NCI-H2227 (cell line): ENCODE measurements around the gene SMARCD2.

Experiments used
- DNase-seq: peaks from one replicate; lab custom pipeline; 2025; ENCODE audit not compliant: unreplicated experiment; lab: John Stamatoyannopoulos, UW

The SMARCD2 gene

GRCh38 chr17:63833026-63833740 lies 9.3 kb downstream of the SMARCD2 start:
- no peak for DNase-seq

GRCh38 chr17:63832455-63832854 lies 10.0 kb downstream of the SMARCD2 start:
- DNase-seq: no peak

GRCh38 chr17:63832014-63832413 lies 10.5 kb downstream of the SMARCD2 start:
- no peak for DNase-seq

GRCh38 chr17:63831505-63831904 lies 11.0 kb downstream of the SMARCD2 start:
- no peak for DNase-seq

GRCh38 chr17:63830904-63831491 lies 11.5 kb downstream of the SMARCD2 start:
- DNase-seq: no peak

GRCh38 chr17:63830278-63830677 lies 12.2 kb downstream of the SMARCD2 start:
- DNase-seq: no peak

- DNase-seq: no peak
Measured at GRCh38 chr17:63828936-63829335, 13.5 kb downstream of the SMARCD2 start.

GRCh38 chr17:63827801-63828221 lies 14.7 kb downstream of the SMARCD2 start:
- no peak for DNase-seq

GRCh38 chr17:63827002-63827800 lies 15.3 kb downstream of the SMARCD2 start, which contains the start of the genes FTSJ3 and PSMC5:
Gene FTSJ3, minus strand, starts transcription at chr17:63827663. Its CDS starts 761 bp downstream, at chr17:63826902.
Gene PSMC5, plus strand, starts transcription at chr17:63827431. Its CDS starts 60 bp downstream, at chr17:63827491.
- peak; percentile 95 for DNase-seq

GRCh38 chr17:63826468-63827001 lies 15.9 kb downstream of the SMARCD2 start:
- DNase-seq: peak; percentile 63

GRCh38 chr17:63824362-63824761 lies 18.1 kb downstream of the SMARCD2 start:
- no peak for DNase-seq

- DNase-seq: no peak
Measured at GRCh38 chr17:63823659-63824331, 18.7 kb downstream of the SMARCD2 start.

- DNase-seq: no peak
Measured at GRCh38 chr17:63822537-63822936, 19.9 kb downstream of the SMARCD2 start.

GRCh38 chr17:63821804-63822203 lies 20.7 kb downstream of the SMARCD2 start:
- DNase-seq: no peak

- no peak for DNase-seq
Measured at GRCh38 chr17:63820963-63821561, 21.4 kb downstream of the SMARCD2 start.

- DNase-seq: no peak
Measured at GRCh38 chr17:63819585-63820537, 22.6 kb downstream of the SMARCD2 start.

GRCh38 chr17:63819131-63819530 lies 23.4 kb downstream of the SMARCD2 start:
- no peak for DNase-seq

GRCh38 chr17:63817736-63818385 lies 24.6 kb downstream of the SMARCD2 start:
- DNase-seq: no peak

GRCh38 chr17:63816669-63817068 lies 25.8 kb downstream of the SMARCD2 start:
- no peak for DNase-seq
